Endodermal cell (in vitro differentiated cells): Measurements from ENCODE around the gene RASEF. TPM values are rescaled to one million over a fixed set of nuclear protein-coding genes. Genes with fewer than 3 reads are reported as not detected.

Experiments used
- DNase-seq: peaks from one replicate; pipeline ENCODE4 v3.0.0-alpha.2; 2017
- H3K27ac ChIP-seq: 2 replicates; pipeline ENCODE4 v1.5.1; 2013; ENCODE audit warnings: mild to moderate bottlenecking, low read depth, low read length, moderate library complexity
- H3K27me3 ChIP-seq: 2 replicates; pipeline ENCODE4 v1.6.1; 2013; ENCODE audit warnings: mild to moderate bottlenecking, low read length, moderate library complexity; ENCODE audit not compliant: insufficient read depth, control insufficient read depth, poor library complexity, severe bottlenecking
- H3K36me3 ChIP-seq: 2 replicates; pipeline ENCODE4 v1.7.0; 2013; ENCODE audit warnings: mild to moderate bottlenecking, low read length, moderate library complexity; ENCODE audit not compliant: control insufficient read depth, insufficient read depth
- H3K4me1 ChIP-seq: one replicate; pipeline ENCODE4 v1.7.0; 2013; ENCODE audit warnings: low read length; ENCODE audit not compliant: control insufficient read depth, insufficient read depth
- H3K4me3 ChIP-seq: 2 replicates; pipeline ENCODE4 v1.5.1; 2013; ENCODE audit warnings: mild to moderate bottlenecking, low read length, moderate library complexity
- H3K9ac ChIP-seq: 2 replicates; pipeline ENCODE4 v1.6.1; 2013; ENCODE audit warnings: mild to moderate bottlenecking, low read length, moderate library complexity; ENCODE audit not compliant: poor library complexity, severe bottlenecking; ENCODE audit errors: extremely low read depth
- H3K9me3 ChIP-seq: 2 replicates; pipeline ENCODE4 v1.6.1; 2013; ENCODE audit warnings: mild to moderate bottlenecking, low read length, moderate library complexity; ENCODE audit not compliant: control insufficient read depth
- H3K27ac Mint-ChIP-seq: 2 replicates; pipeline ENCODE4 v1.8.0; 2020; ENCODE audit warnings: mixed read lengths
- H3K27me3 Mint-ChIP-seq: 2 replicates; pipeline ENCODE4 v1.8.0; 2021; ENCODE audit warnings: mild to moderate bottlenecking, mixed read lengths; ENCODE audit not compliant: insufficient read depth
- H3K36me3 Mint-ChIP-seq: 2 replicates; pipeline ENCODE4 v1.8.0; 2020; ENCODE audit warnings: low read depth, mixed read lengths
- H3K4me1 Mint-ChIP-seq: 2 replicates; pipeline ENCODE4 v1.8.0; 2020; ENCODE audit warnings: mixed read lengths
- H3K4me3 Mint-ChIP-seq: 2 replicates; pipeline ENCODE4 v1.8.0; 2020; ENCODE audit warnings: mild to moderate bottlenecking, moderate library complexity, mixed read lengths
- H3K9me3 Mint-ChIP-seq: 2 replicates; pipeline ENCODE4 v1.8.0; 2020; ENCODE audit warnings: mild to moderate bottlenecking, mixed read lengths
- WGBS, 2 experiments: methylation state at CpG; one replicate each; pipeline versions ENCODE4 v1.1.5 to v1.1.7; 2013; ENCODE audit warnings: missing lambda C conversion rate in 2 of 2, mixed read lengths in 1 of 2; ENCODE audit not compliant: insufficient coverage in 1 of 2, insufficient read length in 1 of 2; 5-methylcytosine and 5-hydroxymethylcytosine counted together
- total RNA-seq, 2 donors: library from RNA; stranded (reverse); fragmentation: NEBNext Ultra II Directional in 1 of 2; extraction: Animal tissue kit (Norgen Biotek cat#: 25700) in 1 of 2; gene quantifications; 2 replicates in 1 of 2; 3 replicates in 1 of 2; pipeline ENCODE4 v1.2.1, GENCODE V29; 2021
- TF ChIP-seq, protein P1 (sequence below): fragments of 200-600 bp; sonication (generic); conservative IDR thresholded peaks from 2 replicates; pipeline ENCODE4 v1.5.0; 2021; ENCODE audit warnings: antibody characterized with exemption, mild to moderate bottlenecking

The RASEF gene
- total RNA-seq, 2 donors from 2014 or later, result 1.1 to 1.7 TPM

DNA sequence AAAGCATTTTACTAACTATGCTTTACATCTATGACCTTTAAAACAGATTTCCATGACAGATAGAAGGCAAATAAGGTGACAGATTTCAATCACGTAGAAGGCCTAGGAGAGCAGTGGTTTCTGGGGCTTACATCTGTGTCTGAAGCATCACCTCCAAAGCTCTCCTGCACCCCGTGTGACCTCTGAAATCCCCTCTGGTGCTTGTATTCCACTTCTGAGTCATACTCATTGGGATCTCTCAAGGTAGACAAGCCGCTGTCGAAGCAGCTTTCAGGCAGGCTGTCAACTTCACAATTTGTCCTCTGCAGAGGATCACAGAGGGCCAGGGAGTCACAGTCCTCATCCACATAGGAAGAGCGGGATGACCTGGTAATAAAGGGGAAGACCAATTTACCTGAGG is 62.2 kb downstream of the RASEF start:
- Histone ChIP-seq H3K9ac (no peak overlapping the region), H3K27me3 (no peaks in the 10 kb centered on the region), H3K4me3 (no peak overlapping the region), H3K4me1 (no peaks in the 10 kb centered on the region), H3K27ac (no peak overlapping the region), H3K36me3 (no peaks in the 10 kb centered on the region), H3K9me3 (no peaks in the 10 kb centered on the region)
- Mint-ChIP-seq H3K36me3 (no peaks in the 10 kb centered on the region), H3K9me3 (no peaks in the 10 kb centered on the region), H3K4me1 (no peaks in the 10 kb centered on the region), H3K4me3 (no peak overlapping the region), H3K27me3 (peaks cover 1% of the 10 kb centered on the region), H3K27ac (no peak overlapping the region)
- WGBS, 2 experiments, result 91 to 98% methylated on average over 5 of the region's 5 CpGs
- no peak for DNase-seq
- TF ChIP-seq, protein P1, sequence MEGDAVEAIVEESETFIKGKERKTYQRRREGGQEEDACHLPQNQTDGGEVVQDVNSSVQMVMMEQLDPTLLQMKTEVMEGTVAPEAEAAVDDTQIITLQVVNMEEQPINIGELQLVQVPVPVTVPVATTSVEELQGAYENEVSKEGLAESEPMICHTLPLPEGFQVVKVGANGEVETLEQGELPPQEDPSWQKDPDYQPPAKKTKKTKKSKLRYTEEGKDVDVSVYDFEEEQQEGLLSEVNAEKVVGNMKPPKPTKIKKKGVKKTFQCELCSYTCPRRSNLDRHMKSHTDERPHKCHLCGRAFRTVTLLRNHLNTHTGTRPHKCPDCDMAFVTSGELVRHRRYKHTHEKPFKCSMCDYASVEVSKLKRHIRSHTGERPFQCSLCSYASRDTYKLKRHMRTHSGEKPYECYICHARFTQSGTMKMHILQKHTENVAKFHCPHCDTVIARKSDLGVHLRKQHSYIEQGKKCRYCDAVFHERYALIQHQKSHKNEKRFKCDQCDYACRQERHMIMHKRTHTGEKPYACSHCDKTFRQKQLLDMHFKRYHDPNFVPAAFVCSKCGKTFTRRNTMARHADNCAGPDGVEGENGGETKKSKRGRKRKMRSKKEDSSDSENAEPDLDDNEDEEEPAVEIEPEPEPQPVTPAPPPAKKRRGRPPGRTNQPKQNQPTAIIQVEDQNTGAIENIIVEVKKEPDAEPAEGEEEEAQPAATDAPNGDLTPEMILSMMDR, result no peak

- TF ChIP-seq, protein P1, result no peak
- H3K27me3 ChIP-seq, result no peaks in the 10 kb centered on the region
- WGBS, 2 experiments, result 44 to 71% methylated on average over 2 of the region's 2 CpGs
- H3K4me3 Mint-ChIP-seq, result no peak overlapping the region
- H3K27ac ChIP-seq, result no peak overlapping the region
- H3K27me3 Mint-ChIP-seq, result peaks cover 1% of the 10 kb centered on the region
- no peaks in the 10 kb centered on the region for H3K36me3 ChIP-seq
- no peaks in the 10 kb centered on the region for H3K36me3 Mint-ChIP-seq
- H3K4me3 ChIP-seq, result no peak overlapping the region
- H3K9ac ChIP-seq, result no peak overlapping the region
- no peak for DNase-seq
- no peak overlapping the region for H3K27ac Mint-ChIP-seq
- no peaks in the 10 kb centered on the region for H3K4me1 Mint-ChIP-seq
- no peaks in the 10 kb centered on the region for H3K9me3 Mint-ChIP-seq
- no peaks in the 10 kb centered on the region for H3K4me1 ChIP-seq
- H3K9me3 ChIP-seq, result no peaks in the 10 kb centered on the region
Observed at GRCh38 chr9:82998409-82998808, 64.5 kb downstream of the RASEF start.

- Histone ChIP-seq H3K27ac (no peak overlapping the region), H3K36me3 (no peaks in the 10 kb centered on the region), H3K4me3 (no peak overlapping the region), H3K9ac (no peak overlapping the region), H3K27me3 (no peaks in the 10 kb centered on the region), H3K4me1 (no peaks in the 10 kb centered on the region), H3K9me3 (no peaks in the 10 kb centered on the region)
- Mint-ChIP-seq H3K27me3 (peaks cover 1% of the 10 kb centered on the region), H3K27ac (no peak overlapping the region), H3K36me3 (no peaks in the 10 kb centered on the region), H3K9me3 (no peaks in the 10 kb centered on the region), H3K4me1 (no peaks in the 10 kb centered on the region), H3K4me3 (no peak overlapping the region)
- TF ChIP-seq, protein P1, result no peak
- no peak for DNase-seq
- WGBS, 2 experiments, result 94 to 95% methylated on average over 4 to 6 of the region's 6 CpGs
Observed at GRCh38 chr9:82997476-82998140, 65.3 kb downstream of the RASEF start.
